NCI-H460 (cell line): ENCODE data around the gene C6orf15. TPM values are rescaled to one million over a fixed set of nuclear protein-coding genes. Genes with fewer than 3 reads are reported as not detected.
"Not testable (repeated sequence)": the region's sequence is repeated elsewhere in the genome, so short reads cannot be mapped to it uniquely, and the experiment has no call there.

ENCODE experiments used
- DNase-seq: peaks from one replicate; pipeline ENCODE4 v3.0.0-alpha.2; 2016; ENCODE audit warnings: low read depth; ENCODE audit errors: extremely low read depth
- small RNA-seq, 2 experiments: library from RNA; depleted of rRNA; stranded (forward); fragments of <200 nt; gene quantifications; one replicate each; pipeline ENCODE3, GENCODE V24; 2014
- total RNA-seq: library from RNA; depleted of rRNA; stranded (reverse); fragments of >200 nt; shearing (Covaris generic); gene quantifications from 2 replicates; pipeline ENCODE4 v1.2.3, GENCODE V29; 2014; rRNA removed

The C6orf15 gene
- total RNA-seq, 1 experiment from 2014 or later, result not detected

- no peak for DNase-seq
Measured at GRCh38 chr6:31075528-31075927, 36.8 kb downstream of the C6orf15 start.

- DNase-seq, result no peak
Measured at GRCh38 chr6:31074401-31074800, 38.0 kb downstream of the C6orf15 start.

GRCh38 chr6:31070711-31071197, 41.6 kb downstream of the C6orf15 start:
- DNase-seq, result peak; percentile 42

- peak; percentile 72 for DNase-seq
Measured at GRCh38 chr6:31068669-31069340, 43.6 kb downstream of the C6orf15 start.

- DNase-seq, result not testable (repeated sequence)
Measured at GRCh38 chr6:31067891-31068668, 44.3 kb downstream of the C6orf15 start.

- not testable (repeated sequence) for DNase-seq
Measured at GRCh38 chr6:31067028-31067427, 45.3 kb downstream of the C6orf15 start.

GRCh38 chr6:31065556-31065955, 46.8 kb downstream of the C6orf15 start:
- DNase-seq, result no peak

GRCh38 chr6:31063906-31064435, 48.4 kb downstream of the C6orf15 start:
- DNase-seq, result no peak

Small RNA genes within 50 kb of the gene (small RNA-seq; reads per million reads assigned to genes)
- 0 reads per million in 2 experiments for gene POLR2LP1
- 0 to 0.35 reads per million in 2 experiments for gene RNU6-1133P

Other genes with a start within 250 kb of the C6orf15 start
- 18.4 and 23.8 TPM in 2 replicates for gene DDR1, start 228.1 kb downstream of the C6orf15 start, total RNA-seq
- 16.2 and 16.9 TPM in 2 replicates for gene GTF2H4, start 204.4 kb downstream of the C6orf15 start, total RNA-seq
- 17.7 and 24.6 TPM in 2 replicates for gene VARS2, start 198.3 kb downstream of the C6orf15 start, total RNA-seq
- not detected in 2 replicates for gene SFTA2, start 180.4 kb downstream of the C6orf15 start, total RNA-seq
- 0.15 TPM in 1 of 2 replicates, not detected in the other for gene MUCL3, start 171.6 kb downstream of the C6orf15 start, total RNA-seq
- gene MUC21, start 128.9 kb downstream of the C6orf15 start, total RNA-seq, result not detected in 2 replicates
- not detected in 2 replicates for gene MUC22, start 102.1 kb downstream of the C6orf15 start, total RNA-seq
- 0.09 and 0.37 TPM in 2 replicates for gene PSORS1C1, start 2.2 kb upstream of the C6orf15 start, total RNA-seq
- gene CDSN, start 7.9 kb upstream of the C6orf15 start, total RNA-seq, result not detected in 2 replicates
- not detected in 2 replicates for gene PSORS1C2, start 26.5 kb upstream of the C6orf15 start, total RNA-seq
- 8.6 and 10.7 TPM in 2 replicates for gene CCHCR1, start 45.2 kb upstream of the C6orf15 start, total RNA-seq
- gene TCF19, start 46.0 kb upstream of the C6orf15 start, total RNA-seq, result 5.6 and 5.8 TPM in 2 replicates
- not detected in 2 replicates for gene POU5F1, start 58.1 kb upstream of the C6orf15 start, total RNA-seq
- gene HLA-C, start 159.5 kb upstream of the C6orf15 start, total RNA-seq, result 84.6 and 85.8 TPM in 2 replicates
- gene HLA-B, start 244.6 kb upstream of the C6orf15 start, total RNA-seq, result 125 and 133 TPM in 2 replicates